Mucosa of rectum (tissue), 2 donors: Measurements from ENCODE around the gene ZNF484.
"Not testable (repeated sequence)": the region's sequence is repeated elsewhere in the genome, so short reads cannot be mapped to it uniquely, and the experiment has no call there.

Source experiments
- H3K27ac ChIP-seq, 2 donors: one replicate each; pipeline ENCODE4 v1.7.0; 2013; ENCODE audit warnings: inconsistent platforms in 2 of 2, low read depth in 2 of 2, low read length in 2 of 2
- H3K27me3 ChIP-seq, 2 donors: one replicate each; pipeline ENCODE4 v1.7.0; 2013; ENCODE audit warnings: low read length in 2 of 2; ENCODE audit not compliant: control insufficient read depth in 2 of 2, insufficient read depth in 2 of 2
- H3K36me3 ChIP-seq, 2 donors: one replicate each; pipeline ENCODE4 v1.7.0; 2013; ENCODE audit warnings: low read length in 2 of 2; ENCODE audit not compliant: control insufficient read depth in 2 of 2, insufficient read depth in 2 of 2
- H3K4me1 ChIP-seq, 2 donors: one replicate each; pipeline ENCODE4 v1.7.0; 2013; ENCODE audit warnings: low read length in 2 of 2, mild to moderate bottlenecking in 1 of 2; ENCODE audit not compliant: control insufficient read depth in 2 of 2, insufficient read depth in 2 of 2
- H3K4me3 ChIP-seq, 2 donors: one replicate each; pipeline ENCODE4 v1.7.0; 2013; ENCODE audit warnings: low read length in 2 of 2
- H3K9ac ChIP-seq, 2 donors: one replicate each; pipeline ENCODE4 v1.7.0; 2013; ENCODE audit warnings: low read length in 2 of 2, low read depth in 1 of 2, mild to moderate bottlenecking in 1 of 2
- H3K9me3 ChIP-seq, 2 donors: one replicate each; pipeline ENCODE4 v1.7.0; 2013; ENCODE audit warnings: low read length in 2 of 2; ENCODE audit not compliant: control insufficient read depth in 2 of 2
- donor health status: healthy.
- donor health status: Normal muscosa, but diverticular disease.

The ZNF484 gene

DNA sequence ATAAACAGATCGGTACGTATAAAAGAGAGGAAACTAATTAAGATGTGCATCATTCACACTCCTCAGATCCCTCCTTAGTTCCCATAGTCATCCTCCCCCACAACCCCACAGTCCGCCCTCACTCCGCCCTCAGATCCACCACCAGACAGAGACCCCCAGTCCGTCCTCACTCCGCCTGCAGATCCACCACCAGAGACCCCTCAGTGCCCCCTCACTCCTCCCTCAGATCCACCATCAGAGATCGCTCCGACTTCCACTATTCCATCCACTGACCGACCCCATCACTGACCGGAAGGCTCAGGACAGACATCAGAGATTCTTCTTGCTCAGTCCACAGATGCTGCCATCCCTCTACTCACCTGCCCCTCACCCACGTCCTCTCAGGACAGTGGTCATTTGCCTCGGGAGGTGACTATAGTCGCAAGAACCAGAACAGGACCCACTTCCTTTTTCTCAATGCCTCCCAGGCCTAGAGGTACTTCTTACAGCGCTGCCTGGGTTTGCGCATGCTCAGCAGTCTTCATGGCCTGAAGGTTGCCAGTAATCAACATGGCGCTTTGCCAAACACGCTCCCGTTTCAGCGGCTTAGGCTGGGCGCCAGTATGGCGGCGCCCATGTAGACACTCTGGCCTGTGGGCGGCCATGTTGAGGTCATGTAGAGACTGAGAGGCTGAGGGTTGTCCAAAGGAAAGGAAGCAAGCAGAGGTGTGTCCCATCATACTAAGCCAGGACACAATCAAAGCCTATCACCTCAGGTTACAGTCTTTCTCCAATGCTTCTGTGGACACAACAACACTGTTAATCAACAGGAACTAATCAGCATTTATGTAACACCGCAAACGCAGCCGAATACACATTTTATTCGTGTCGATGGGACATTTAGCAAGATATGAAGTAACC, at the start of gene ZNF484:
TSS of gene ZNF484 (minus strand) at position 508 of the 900 bp plus-strand sequence. CDS start 3,009 bp downstream, outside the sequence.
- Histone ChIP-seq H3K27me3 (no peaks in the 10 kb centered on the region), H3K27ac (peak within 1 kb of the TSS; percentile 68 to 70), H3K4me1 (peaks cover 0 to 2% of the 10 kb centered on the region in 2 donors), H3K9ac (peak within 1 kb of the TSS; percentile 68 to 76), H3K36me3 (peaks cover 0 to 3% of the 10 kb centered on the region in 2 donors), H3K4me3 (peak within 1 kb of the TSS; percentile 90 to 98), H3K9me3 (no peaks in the 10 kb centered on the region)

DNA sequence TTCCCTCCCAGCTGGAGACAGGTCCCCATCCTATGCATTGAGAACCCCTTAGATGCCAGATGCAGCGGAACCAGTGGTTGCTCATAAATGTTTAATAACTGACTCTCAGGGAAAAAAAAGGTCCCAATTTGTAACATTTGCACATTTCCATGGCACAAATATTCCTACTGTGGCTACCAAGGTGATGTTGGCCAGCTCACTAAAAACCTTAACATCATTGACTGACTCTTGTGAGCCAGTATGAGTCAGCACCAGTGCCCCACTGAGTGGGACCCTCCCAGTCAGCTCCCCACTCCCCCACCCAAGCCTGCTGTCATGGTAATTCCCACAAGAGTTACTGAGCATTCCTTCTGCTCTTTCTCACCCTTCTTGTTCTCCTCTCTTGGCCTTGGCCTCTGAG, 42.6 kb upstream of the ZNF484 start:
- H3K36me3 ChIP-seq, result no peaks in the 10 kb centered on the region
- H3K27me3 ChIP-seq, result peaks cover 0 to 2% of the 10 kb centered on the region in 2 donors
- H3K4me1 ChIP-seq, result no peaks in the 10 kb centered on the region
- H3K27ac ChIP-seq, result no peak overlapping the region
- H3K4me3 ChIP-seq, result no peak overlapping the region
- H3K9me3 ChIP-seq, result no peaks in the 10 kb centered on the region
- no peak overlapping the region for H3K9ac ChIP-seq

DNA sequence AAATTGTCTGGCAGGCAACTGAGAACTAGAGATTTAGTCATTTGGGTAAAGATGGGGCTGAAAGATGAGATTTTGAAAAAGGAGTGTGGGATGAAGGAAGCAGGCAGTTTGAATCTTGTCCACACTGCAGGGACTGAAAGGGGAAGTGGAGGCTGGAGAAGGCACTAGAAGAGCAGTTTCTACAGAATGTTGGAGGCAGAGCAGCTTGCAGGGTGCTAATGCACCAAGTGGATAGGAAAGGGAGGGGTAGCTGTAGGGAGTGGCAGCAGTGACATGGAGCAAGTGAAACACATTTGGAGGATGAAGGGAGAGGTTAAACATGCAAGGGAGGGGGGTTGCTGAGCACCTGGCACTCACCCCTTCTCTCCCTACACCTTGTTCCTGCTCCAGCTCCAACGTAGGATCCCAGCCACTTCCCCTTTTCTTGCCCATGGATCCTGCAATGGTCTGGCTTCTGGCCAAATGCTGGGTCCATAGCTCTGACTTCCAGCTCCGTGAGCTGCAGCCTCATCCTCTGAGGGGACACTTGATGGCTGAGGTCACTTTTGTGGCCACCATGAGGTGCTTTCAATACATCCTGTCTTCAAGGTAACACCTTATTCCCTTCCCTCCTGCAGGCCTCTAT, 39.5 kb upstream of the ZNF484 start:
- H3K4me1 ChIP-seq, result no peaks in the 10 kb centered on the region
- no peak overlapping the region for H3K27ac ChIP-seq
- no peaks in the 10 kb centered on the region for H3K9me3 ChIP-seq
- no peak overlapping the region for H3K9ac ChIP-seq
- H3K4me3 ChIP-seq, result no peak overlapping the region
- peaks cover 2% of the 10 kb centered on the region in 2 donors for H3K27me3 ChIP-seq
- H3K36me3 ChIP-seq, result no peaks in the 10 kb centered on the region

DNA sequence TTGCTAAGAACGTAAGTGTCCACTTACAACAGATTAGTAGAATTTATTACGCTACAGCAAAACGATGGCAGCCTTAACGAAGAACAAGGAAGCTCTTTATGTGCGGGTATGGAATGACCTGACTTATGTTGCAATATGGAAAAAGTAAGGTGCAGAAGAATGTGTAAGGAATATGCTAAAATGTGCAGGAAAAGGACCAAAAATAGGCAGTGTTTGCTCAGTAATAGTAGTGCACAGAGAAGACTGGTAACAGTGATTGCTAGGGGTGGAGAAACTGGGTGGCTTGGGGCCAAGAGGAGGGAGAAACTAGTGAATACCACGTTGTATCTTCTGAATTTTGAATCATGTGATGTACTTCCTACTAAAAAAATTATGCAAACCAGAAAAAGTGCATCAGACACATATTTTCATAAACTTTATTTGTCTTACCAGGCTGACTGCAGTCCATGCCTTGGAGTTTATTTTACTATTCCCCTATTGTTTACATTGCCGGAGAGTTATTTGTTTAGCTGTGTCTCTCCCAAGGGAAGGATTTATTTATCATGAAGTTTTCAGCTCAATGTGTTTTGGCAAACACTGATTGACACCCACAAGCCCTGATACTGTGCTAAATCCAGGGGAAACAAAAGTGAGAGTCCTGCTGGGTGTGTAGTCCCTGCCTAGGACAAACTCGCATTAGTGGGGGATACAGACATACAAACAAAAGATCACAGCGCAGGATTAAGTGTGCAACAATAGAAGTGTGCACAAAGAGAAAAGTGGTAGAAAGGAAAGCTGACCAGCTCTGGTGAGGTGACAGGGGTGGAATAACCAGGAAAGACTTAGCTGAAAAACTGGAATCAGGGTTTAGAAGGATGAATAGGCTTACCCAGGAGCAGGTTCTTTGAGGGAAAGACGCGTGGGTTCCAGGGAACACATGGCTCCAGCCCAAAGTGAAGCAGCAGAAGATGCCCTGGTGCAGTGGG, 34.0 kb upstream of the ZNF484 start:
- no peak overlapping the region for H3K27ac ChIP-seq
- no peaks in the 10 kb centered on the region for H3K9me3 ChIP-seq
- H3K36me3 ChIP-seq, result no peaks in the 10 kb centered on the region
- H3K4me1 ChIP-seq, result no peaks in the 10 kb centered on the region
- no peak overlapping the region for H3K4me3 ChIP-seq
- H3K9ac ChIP-seq, result no peak overlapping the region
- H3K27me3 ChIP-seq, result peaks cover 3 to 4% of the 10 kb centered on the region in 2 donors

DNA sequence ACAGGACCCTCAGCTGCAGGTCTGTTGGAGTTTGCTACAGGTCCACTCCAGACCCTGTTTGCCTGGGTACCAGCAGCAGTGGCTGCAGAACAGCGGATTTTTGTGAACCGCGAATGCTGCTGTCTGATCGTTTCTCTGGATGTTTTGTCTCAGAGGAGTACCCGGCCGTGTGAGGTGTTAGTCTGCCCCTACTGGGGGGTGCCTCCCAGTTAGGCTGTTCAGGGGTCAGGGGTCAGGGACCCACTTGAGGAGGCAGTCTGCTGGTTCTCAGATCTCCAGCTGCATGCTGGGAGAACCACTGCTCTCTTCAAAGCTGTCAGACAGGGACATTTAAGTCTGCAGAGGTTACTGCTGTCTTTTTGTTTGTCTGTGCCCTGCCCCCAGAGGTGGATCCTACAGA, 27.3 kb upstream of the ZNF484 start:
- H3K9ac ChIP-seq, H3K4me3 ChIP-seq, H3K36me3 ChIP-seq, H3K9me3 ChIP-seq, H3K27me3 ChIP-seq, H3K27ac ChIP-seq, H3K4me1 ChIP-seq: not testable (repeated sequence)

DNA sequence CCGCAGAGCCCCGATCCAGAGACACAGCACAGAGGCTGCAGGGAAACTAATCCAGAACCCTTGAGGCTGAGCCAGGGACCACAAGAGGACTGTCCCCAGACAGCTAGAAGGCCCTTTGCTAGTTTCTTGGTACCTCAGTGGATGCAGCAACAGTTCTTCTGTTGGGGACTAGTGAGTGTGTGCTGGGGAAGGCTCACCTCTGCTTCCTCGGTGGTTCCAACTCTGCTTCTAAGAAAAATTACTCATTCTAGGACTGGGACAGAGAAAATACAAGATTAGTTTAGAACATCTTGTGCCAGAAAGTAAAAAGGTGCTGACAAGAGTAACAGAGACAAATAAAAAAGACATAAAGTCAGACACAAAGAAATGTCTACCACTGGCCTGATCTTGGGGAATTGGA, 19.5 kb upstream of the ZNF484 start:
- Histone ChIP-seq H3K4me1 (no peaks in the 10 kb centered on the region), H3K27ac (no peak overlapping the region), H3K27me3 (no peaks in the 10 kb centered on the region), H3K9me3 (no peaks in the 10 kb centered on the region), H3K4me3 (no peak overlapping the region), H3K9ac (no peak overlapping the region), H3K36me3 (no peaks in the 10 kb centered on the region)

DNA sequence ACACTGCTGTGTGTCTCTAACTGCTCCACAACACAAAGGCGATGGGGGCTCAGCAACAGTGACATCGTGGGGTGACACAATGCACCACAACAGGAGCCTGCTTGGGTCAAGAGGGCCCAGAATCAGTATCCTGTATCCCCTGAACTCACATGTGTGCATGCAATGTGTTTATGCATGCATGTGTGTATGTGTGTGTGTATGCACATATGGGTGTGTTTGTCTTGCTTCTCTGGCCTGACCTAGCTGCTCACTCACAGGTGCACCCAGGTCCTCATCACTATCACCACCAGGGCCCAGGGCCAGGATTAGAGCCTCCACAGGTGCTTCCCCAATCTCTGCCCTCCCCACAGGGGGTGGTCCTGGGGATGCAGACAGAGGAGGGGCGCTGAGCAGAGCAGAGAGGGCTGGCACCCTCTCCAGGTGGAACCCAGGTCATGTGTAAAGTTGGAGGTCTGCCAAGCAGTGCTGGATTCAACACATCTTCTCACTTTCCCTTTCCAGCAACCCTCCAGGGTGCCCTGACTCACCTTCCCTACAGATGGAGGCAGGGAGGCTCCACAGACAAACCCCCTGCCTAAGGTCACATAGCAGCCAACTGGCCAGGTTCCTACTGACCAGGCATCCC, 18.1 kb upstream of the ZNF484 start:
- H3K27me3 ChIP-seq, result no peaks in the 10 kb centered on the region
- H3K36me3 ChIP-seq, result no peaks in the 10 kb centered on the region
- H3K4me3 ChIP-seq, result no peak overlapping the region
- H3K9ac ChIP-seq, result no peak overlapping the region
- no peaks in the 10 kb centered on the region for H3K4me1 ChIP-seq
- H3K9me3 ChIP-seq, result no peaks in the 10 kb centered on the region
- no peak overlapping the region for H3K27ac ChIP-seq

DNA sequence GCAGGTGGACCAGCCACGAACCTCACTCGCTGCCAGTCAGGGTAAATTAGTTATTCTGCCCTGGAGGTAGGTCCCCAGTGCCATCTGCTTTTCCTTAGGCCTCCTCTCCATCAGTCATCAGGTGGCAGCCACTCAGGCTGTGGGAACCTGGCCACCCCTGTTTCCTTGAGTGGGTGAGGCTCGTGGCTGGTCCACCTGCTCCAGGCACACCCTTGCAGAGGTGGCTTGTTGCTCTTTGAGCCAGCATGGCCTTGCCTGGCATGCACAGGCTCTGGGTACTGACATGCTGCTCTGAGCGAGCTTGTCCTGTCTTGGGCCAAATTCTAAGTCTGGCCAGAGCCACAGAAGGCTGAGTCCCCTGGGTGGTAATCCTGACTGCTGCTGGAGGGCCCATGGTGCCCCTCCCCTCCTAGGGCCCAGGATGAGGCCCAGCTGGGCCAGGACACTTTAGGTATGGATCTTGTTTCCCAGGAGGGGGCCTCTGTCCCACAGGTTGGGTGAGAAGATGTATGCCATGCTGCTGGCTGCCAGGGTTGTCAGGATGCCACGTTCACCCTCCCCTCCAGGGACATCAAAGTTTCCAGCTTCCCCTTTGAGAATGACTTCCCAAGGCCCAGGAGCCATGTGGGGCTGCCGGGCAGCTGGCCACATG, 17.0 kb upstream of the ZNF484 start:
- Histone ChIP-seq H3K4me1 (no peaks in the 10 kb centered on the region), H3K36me3 (no peaks in the 10 kb centered on the region), H3K27ac (no peak overlapping the region), H3K27me3 (no peaks in the 10 kb centered on the region), H3K9ac (no peak overlapping the region), H3K9me3 (no peaks in the 10 kb centered on the region), H3K4me3 (no peak overlapping the region)

DNA sequence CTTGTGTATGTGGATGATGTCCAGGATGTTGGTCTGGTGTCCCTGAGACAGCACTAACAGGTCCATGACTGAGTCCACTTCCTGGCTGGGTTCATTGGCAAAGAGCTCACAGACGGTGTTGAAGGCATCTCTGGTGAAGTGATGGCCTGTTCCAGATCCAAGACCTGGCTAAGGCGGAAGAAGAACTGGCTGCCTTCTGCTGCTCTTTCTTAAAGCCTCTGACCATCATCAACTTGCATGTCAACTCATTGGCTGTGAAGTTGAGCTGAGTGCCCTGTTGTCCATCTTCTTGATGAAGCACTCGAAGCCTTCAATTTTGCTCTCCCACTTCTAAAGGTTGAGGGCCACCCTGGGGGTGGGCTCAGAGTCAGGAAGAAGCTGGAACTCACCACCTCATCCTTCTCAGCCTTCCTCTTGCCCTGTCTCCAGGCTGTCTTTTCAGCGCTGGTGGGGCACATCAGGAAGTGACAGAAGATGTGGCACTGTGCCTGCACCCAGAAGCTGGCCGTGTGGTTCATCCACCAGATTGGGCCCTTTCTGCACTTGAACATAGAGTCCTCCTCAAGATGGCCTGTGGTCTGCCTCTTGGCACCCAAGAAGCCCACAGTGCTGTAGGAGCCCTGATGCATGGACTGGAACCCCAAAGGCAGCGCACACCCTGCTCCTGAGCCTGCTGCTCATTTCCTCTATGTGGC, 16.2 kb upstream of the ZNF484 start:
- H3K27me3 ChIP-seq, H3K9me3 ChIP-seq, H3K4me1 ChIP-seq, H3K36me3 ChIP-seq, H3K27ac ChIP-seq, H3K4me3 ChIP-seq, H3K9ac ChIP-seq: not testable (repeated sequence)
